SW480 (cell line): ENCODE data around the gene SAE1.
"Not testable (repeated sequence)": the region's sequence is repeated elsewhere in the genome, so short reads cannot be mapped to it uniquely, and the experiment has no call there.

Experiments
- DNase-seq: peaks from one replicate; pipeline ENCODE4 v3.0.0-alpha.2; 2016; ENCODE audit warnings: low spot score

SAE1 gene

DNA sequence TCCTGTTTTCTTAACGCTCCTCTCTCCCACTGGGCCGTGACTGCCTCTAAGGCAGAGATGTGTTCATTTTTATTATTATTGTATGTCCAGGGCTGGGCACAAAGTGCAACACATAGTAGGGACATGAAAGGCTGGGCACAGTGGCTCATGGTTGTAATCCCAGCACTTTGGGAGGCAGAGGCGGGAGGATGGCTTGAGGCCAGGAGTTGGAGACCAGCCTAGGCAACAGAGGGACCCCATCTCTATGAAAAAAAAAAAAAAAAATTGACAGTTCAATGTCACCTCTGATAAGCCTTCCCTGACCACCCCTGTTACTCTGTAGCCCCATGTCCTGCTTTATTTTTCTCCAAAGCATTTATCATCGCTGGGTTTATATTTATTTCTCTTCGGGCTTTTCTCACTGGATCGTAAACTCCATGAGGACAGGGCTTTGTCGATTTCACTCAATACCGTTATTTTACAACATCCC lies 481 bp upstream of the SAE1 start:
- no peak for DNase-seq

DNA sequence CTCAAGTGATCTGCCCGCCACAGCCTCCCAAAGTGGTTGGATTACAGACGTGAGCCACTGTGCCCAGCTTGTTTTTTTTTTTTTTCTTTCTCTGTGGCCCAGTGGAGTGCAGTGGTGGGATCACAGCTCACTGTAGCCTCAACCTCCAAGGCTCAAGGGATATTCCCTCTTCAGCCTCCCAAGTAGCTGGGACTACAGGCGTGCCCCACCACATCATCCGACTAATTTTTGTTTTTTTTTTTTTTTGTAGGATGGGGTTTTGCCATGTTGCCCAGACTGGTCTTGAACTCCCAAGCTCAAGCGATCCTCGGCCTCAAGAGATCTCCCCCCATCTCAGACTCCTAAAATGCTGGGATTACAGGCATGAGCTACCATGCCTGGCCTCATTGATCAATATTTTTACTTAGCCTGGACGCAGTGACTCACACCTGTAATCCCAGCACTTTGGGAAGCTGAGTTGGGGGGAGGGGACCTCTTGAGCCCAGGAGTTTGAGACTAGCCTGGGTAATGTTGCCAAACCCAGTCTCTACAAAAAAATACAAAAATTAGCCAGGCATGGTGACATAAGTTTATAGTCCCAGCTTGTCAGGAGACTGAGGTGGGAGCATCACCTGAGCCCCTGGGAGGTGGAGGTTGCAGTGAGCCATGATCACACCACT lies 1.7 kb downstream of the SAE1 start:
- no peak for DNase-seq

DNA sequence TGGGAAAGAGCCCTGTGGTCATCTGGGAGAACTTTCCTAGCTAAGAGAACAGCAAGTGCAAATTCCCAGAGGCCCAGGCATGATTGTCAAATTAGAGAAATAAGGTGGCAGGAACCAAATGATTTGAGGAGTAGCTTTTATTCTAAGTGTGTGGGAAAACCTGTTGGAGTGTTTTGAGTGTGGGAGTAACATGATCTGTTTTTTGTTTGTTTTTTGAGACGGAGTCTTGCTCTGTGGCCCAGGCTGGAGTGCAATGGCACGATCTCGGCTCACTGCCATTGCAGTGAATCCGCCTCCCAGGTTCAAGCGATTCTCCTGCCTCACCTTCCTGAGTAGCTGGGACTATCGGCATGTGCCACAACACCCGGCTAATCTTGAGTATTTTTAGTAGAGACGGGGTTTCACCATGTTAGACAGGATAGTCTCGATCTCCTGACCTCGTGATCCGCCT lies 2.4 kb downstream of the SAE1 start:
- DNase-seq = no peak

DNA sequence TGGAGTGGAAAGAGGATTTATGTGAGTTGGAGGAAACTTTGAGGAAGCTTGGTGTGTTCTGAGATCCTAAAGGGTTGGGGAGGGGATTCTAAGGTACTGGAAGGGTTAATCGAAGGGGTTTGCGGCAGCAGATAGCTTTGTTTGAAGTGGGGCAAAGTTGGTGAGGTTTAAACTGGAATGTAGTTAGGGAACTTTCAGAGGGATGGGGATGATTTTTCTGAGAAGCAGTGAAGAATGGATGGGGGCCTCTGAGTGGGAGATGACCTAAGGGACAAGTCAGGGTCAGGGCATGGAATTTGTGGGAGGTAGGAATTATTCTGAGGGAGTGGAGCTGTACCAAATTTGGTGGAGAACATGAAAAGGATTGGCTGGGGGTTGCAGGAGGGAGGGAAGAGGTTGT lies 3.9 kb downstream of the SAE1 start:
- no peak for DNase-seq

DNA sequence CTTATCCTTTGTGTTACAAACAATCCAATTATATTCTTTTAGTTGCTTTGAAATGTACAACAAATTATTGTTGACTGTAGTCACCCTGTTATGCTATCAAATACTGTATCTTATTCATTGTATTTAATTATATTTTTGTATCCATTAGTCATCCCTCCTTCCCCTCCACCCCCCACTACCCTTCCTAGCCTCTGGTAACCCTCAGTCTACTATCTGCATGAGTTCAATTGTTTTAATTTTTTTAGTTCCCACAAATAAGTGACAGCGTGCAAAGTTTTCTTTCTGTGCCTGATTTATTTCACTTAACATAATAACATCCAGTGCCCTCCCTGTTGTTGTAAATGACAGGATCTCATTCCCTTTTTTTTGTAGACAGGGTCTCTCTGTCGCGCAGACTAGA lies 4.5 kb downstream of the SAE1 start:
- DNase-seq = no peak

DNA sequence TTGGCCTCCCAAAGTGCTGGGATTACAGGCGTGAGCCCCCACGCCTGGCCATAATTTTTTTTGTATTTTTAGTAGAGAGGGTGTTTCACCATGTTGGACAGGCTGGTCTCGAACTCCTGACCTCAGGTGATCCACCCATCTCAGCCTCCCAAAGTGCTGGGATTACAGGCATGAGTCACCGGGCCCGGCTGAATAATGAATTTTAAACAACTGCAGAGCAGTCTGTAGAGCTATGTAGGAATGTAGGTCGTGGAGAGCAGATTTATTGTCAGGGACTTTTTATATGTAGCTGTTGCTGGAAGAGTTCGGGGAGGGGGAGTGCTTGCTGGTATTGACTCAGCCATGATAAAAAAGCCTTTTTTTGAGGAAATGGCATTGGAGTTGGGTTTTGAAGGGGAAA lies 10.6 kb downstream of the SAE1 start:
- DNase-seq = not testable (repeated sequence)

DNA sequence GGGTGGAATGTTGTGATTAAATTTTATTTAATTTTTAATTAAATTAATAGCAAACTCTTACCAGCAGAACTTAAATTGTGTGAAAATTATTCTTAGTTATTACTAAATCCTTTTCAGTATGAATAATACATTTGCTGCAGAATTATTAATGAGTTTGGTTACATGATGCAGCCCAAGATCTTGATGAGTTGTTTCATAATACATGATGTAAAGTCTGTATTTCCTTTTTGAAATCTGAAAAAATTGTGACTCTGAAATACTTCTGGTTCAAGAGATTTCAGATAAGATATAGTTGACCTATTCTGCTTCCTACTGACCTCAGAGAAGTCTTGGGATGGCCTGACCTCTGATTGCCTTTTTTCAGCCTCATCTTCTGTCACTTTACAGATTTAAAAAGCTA lies 11.1 kb downstream of the SAE1 start:
- no peak for DNase-seq

DNA sequence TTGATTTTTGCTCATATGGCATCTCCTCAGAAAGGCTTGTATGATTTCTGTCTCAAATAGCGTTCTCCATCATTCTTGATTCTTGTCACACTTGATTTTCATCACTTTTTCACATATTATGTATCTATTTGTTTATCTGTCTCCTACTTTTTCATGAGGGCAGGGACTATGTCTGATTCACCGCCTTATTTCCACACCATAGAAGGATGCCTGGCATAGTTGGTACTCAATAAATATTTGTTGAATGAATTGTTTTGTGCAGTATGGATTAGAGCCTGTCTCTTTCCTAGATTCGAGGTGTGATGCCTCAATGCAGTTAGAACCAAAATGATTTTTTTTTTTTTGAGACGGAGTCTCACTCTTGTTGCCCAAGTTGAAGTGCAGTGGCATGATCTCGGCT lies 12.1 kb downstream of the SAE1 start:
- DNase-seq = no peak

DNA sequence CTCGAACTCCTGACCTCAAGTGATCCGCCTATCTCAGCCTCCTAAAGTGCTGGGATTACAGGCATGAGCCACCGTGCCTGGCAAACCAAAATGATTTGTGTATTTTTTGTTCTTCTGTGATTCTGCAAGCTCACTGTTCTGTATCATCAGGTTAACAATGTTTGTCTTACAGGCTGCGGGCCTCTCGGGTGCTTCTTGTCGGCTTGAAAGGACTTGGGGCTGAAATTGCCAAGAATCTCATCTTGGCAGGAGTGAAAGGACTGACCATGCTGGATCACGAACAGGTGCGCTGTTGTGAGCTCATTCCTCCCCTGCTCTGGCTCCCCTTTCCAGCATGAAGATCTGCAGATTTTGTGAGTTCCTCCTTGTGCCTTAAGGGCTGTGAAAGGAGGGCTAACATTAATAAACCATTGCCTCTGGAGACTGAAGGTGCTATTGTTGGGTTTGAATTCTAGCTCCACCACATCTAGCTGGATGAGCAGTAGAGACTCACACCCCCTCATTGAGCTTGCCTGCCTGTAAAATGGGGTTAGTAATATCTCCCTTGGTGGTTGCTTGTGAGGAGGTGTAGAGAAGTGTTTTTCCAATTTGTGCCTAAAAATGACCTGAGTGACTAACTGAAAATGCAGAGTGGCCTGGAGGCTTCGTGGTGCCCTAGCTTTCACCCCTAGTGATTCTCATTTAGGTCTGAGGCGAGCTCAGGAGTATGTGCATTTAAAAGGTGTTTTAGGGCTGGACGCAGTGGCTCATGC lies 12.9 kb downstream of the SAE1 start:
- no peak for DNase-seq

DNA sequence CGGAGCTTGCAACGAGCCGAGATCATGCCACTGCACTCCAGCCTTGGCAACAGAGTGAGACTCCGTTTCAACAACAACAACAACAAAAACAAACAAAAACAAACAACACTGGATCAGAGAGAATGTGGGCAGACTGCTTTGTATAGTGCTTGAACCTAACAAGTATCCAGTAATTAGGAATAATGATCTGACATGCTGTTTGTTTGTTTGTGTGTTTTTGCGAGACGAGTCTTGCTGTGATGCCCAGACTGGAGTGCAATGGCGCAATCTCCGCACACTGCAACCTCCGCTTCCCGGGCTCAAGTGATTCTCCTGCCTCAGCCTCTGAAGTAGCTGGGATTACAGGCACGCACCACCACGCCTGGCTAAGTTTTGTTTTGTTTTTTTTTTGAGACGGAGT lies 14.0 kb downstream of the SAE1 start:
- DNase-seq = no peak

DNA sequence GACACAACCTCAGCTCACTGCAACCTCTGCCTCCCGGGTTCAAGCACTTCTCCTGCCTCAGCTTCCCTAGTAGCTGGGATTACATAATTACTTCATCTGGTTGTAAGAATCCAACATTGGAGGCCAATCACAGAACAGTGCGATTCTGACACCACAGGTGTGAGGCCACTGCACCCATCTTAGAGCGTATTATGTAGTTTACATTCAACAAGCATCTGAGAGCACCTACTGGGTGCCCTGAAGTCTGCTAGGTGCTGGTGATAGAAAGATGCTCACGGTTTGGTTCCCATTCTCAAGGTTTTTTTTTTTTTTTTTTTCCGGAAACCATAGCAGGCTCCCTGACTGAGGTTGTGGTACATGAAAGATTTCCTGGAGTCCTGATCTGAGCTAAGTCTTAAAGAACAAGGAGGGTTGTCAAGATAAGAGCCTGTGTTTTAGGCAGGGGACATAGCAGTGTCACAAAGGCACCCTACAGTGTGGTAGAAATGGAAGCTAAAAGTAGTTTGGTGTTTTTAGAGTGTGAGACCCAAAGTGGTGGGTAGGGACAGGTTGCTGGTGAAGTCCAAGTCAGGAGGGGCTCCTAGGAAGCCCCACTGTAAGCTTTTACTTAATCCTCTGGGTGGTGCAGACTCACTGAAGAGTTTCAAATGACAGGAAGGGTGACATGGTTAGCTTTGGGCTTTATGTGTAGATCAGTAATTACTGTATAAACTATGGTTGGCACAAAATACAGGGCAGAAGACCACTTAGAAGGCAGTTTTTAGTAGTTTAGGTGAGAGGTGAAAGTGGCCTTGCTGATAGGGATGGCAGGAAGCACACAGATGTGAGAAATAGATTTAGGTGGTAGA lies 15.2 kb downstream of the SAE1 start:
- no peak for DNase-seq

DNA sequence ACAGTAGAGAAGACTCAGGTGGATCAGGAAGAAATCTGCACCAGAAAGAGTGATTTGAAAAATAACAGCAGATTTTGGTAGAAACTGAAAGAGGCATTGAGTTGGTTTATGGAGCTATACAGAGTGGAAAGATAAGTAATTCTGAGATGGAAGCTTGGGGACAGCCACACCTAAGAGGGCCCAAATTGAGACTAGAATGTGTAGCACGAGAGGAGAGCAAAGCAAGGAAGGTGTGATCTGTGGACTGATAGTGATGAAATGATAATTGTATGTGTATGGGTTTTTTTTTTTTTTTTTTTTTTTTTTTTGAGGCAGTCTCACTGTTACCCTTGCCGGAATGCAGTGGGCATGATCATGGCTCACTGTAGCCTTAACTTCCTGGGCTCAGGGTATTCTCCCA lies 16.3 kb downstream of the SAE1 start:
- no peak for DNase-seq

DNA sequence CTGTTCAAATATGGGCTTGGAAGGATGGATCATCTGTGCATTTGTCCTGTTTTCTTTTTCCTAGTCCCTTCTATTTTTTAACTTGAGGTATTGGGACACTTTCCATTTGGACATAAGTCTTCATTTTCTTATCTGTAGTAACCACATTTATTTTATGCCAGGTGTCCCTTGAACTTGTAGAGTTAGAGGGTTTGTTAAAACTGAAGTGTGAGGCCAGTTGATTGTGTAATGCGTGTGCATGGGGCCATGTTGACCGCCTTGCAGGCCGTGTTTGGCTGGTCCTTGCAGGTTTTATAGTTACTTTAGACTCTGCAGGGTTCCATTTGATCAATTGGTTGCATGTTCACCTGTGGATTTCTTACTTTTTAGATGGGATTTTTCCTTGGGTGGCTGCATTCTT lies 21.0 kb downstream of the SAE1 start:
- no peak for DNase-seq

DNA sequence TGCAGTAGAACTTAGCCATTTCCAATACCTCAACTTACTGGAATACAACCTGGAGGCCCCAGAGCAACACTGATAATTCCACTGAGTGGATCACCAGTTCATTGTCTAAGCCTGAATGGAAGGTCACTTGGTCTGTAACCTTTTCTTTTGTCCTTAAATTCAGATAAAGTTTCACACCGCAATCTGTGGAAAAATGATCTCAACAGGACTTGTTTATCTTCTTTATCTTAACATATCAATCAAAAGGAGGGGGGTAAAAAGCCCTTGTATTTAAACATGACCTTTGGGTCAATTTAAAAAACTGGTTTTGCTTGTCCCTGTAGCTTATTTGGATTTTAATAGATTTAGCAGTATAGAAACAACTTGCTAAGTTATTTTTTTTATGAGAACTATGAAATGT lies 21.6 kb downstream of the SAE1 start:
- DNase-seq = no peak

DNA sequence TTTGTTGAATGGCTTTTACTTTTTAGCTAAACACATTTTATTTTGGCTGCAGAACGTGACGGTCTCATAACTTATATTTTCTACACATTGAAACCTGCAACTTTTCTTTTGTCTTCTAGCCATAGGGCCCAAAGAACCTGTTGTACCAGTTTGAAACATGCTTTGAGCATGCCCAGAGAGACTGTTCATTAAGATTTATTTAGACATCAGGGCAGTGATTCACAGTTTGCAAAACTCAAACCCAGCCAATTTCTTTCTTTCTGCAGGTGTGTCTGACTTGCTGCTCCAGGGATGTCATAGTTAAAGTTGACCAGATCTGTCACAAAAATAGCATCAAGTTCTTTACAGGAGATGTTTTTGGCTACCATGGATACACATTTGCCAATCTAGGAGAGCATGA lies 22.0 kb downstream of the SAE1 start:
- no peak for DNase-seq

DNA sequence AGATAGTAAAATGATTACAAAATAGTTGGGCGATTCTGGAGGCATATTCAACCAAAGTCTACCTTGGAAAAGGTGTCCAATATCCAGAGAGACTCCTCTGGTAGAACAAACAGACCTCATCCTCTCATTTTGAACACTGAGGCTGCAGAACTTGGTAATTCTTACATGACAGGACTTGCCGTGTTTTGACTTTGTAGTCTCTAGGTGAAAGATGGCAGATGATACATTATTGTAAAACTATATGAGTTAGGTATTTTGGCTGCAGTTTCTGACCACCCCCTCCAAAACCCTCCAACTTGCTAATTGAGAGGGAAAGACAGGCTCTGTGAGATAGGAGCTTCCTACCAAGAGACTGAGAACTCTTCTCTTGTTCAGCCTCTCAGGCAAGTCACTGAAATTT lies 22.6 kb downstream of the SAE1 start:
- no peak for DNase-seq

DNA sequence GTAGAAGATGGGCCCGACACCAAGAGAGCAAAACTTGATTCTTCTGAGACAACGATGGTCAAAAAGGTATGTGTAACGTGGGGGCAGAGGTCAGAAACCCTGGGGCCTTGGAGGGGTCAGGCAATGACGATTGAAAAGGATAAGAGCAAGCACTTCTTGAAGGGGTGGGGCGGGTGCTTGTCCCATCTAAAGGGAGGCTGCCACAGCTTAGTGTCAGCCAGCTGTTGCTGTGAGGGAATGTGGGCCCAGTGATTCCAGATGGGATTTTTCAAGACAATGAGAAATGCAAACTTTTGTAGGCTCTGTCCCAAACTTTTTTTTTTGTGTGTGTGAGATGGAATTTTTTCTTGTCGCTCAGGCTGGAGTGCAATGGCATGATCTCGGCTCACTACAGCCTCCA lies 24.5 kb downstream of the SAE1 start:
- no peak for DNase-seq

DNA sequence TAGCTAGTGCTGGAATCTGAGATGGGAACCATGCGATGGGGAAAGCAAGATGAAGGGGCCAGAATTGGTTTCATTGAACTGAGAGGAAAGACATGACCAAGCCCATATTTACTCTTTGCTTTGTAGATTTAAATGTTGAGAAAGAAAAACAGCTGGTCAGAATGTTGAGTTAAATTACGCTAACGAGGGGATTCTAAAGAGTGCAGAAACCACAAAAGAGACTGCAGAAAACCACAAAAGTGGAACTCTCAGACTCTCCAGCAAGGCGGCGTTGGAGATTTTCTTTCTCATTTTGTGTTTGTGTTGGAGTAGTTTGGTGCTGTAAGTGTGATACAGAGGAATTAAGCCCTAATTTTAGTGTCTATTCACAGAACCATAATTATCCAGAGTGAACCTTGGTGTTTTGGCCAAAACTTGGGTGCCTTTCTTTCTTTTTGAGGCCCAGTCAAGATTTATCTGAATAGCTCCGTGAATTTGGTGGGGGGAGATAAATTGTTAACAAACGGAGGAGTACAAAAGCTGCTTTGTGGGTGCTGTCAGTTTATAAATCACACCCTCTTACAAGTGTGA lies 26.3 kb downstream of the SAE1 start:
- DNase-seq = no peak

DNA sequence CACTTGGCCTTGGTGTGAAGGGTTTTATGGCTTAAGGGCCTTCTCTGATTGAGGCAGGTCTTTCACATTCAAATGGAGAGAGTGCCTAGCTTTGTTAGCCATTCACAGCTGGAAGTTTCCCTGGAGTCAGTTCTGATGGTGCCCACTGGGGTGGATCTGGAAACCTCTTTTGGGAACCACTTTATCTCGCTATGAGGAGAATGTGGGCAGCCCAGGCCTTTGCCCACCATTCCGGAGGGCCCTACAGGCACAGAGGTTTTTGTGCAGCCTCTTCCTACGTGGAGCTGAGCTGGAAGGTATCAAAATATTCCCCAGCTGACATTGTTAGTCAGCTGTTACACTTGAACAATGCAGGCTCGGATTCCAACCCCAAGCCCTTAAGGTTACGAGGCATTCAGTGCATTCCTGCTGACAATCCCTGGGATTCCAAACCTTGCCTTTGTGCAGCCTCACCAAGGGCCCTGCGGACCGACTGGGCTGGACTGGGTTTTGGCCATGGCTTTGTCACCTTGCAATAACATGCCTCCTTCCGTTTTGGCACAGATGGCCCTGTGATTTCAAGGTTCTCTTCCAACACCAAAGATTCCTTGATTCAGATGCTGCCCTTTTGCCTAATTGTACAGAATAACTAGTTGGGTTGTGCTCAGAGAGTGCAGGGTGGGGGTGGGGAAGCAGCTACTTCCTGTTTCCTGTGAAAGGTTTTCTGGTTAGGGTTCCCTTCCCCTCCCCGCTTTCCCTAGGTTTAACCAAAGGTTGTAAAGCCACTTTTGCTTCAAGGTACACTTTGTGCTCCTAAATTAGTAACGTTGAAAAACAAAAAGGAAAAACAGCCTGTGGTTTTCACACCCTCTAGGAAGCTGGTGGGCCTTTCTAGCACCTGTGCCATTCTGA lies 27.0 kb downstream of the SAE1 start:
- DNase-seq = no peak

DNA sequence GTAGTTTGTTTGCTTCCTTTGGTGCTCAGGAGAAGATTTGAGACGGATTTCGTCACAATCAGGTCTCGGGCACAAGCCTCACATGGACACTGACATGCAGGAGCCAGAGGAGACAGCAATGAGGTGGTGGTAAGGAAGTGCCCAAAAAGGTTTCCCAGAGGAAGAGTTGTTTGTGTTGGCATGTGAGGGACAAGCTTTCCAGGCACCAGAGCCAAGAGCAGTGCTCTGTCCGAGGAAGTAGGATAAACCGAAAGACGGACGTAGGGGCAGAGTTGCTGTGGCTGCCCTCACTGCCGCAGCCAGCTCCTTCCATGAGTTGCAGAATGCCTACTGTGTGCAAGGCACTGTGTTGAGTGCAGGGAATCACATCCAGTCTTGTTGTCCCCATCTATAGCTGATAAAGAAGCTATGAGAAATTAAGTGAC lies 27.7 kb downstream of the SAE1 start:
- DNase-seq = no peak

DNA sequence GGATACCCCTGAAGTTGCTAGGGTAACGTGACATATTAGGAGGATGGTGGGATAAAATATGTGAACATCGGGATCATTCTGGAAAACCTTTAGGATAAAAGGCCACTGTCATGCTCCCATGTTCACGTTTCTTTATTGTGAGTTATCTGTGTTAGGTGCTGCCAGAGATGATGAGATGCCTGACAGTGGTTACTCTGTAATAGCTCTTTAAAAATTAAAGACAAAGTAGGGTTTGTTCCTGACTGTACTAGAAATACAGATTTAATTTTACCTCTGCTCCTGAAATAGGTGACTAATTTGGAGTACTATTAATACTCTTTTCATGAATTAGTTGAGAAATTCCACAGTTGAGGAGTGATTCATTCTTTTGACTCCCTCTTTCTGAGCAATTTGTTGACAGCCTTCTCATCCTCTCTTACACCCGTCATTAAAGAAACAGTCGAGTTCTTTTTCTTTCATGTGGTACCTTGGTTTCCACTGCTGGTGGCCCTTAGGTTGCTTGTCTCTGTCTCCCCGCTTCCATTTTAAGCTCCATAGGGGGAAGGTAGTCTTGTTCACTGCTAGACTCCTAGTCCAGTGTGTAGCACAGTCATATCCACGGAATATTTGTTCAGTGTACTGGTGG lies 28.4 kb downstream of the SAE1 start:
- no peak for DNase-seq
